Measurements from ENCODE around the gene STOML1.

STOML1 gene

GRCh38 chr15:73954188-73955145 is 37.6 kb downstream of the STOML1 start:
- Histone ChIP-seq H3K4me3 (ENCODE audit: low read length) (no peak overlapping the region), H3K9ac (ENCODE audit: low read depth, low read length) (no peak overlapping the region), H3K27me3 (ENCODE audit: insufficient read depth, low read length) (peaks cover 3% of the 10 kb centered on the region; the same call in 1 of the 2 replicates), H3K27ac (ENCODE audit: low read length) (no peak overlapping the region), H3K4me1 (ENCODE audit: insufficient read depth, low read length) (peaks cover 8% of the 10 kb centered on the region; the same call in 1 of the 2 replicates), H3K9me3 (ENCODE audit: insufficient read depth, low read depth, low read length) (no peaks in the 10 kb centered on the region), H3K36me3 (ENCODE audit: insufficient read depth, low read depth, low read length) (no peaks in the 10 kb centered on the region)

GRCh38 chr15:73952913-73953750 is 39.0 kb downstream of the STOML1 start:
- Histone ChIP-seq H3K36me3 (ENCODE audit: insufficient read depth, low read depth, low read length) (no peaks in the 10 kb centered on the region), H3K27me3 (ENCODE audit: insufficient read depth, low read length) (peaks cover 3% of the 10 kb centered on the region; the same call in 1 of the 2 replicates), H3K9ac (ENCODE audit: low read depth, low read length) (no peak overlapping the region), H3K27ac (ENCODE audit: low read length) (no peak overlapping the region), H3K4me3 (ENCODE audit: low read length) (no peak overlapping the region), H3K9me3 (ENCODE audit: insufficient read depth, low read depth, low read length) (no peaks in the 10 kb centered on the region), H3K4me1 (ENCODE audit: insufficient read depth, low read length) (peaks cover 8% of the 10 kb centered on the region; the same call in 1 of the 2 replicates)

- Histone ChIP-seq H3K9ac (ENCODE audit: low read depth, low read length) (no peak overlapping the region; the same call in none of the 2 replicates), H3K27ac (ENCODE audit: low read length) (no peak overlapping the region), H3K4me3 (ENCODE audit: low read length) (no peak overlapping the region), H3K4me1 (ENCODE audit: insufficient read depth, low read length) (peaks cover 8% of the 10 kb centered on the region; the same call in 1 of the 2 replicates), H3K9me3 (ENCODE audit: insufficient read depth, low read depth, low read length) (no peaks in the 10 kb centered on the region), H3K27me3 (ENCODE audit: insufficient read depth, low read length) (peaks cover 3% of the 10 kb centered on the region; the same call in 1 of the 2 replicates), H3K36me3 (ENCODE audit: insufficient read depth, low read depth, low read length) (no peaks in the 10 kb centered on the region)
Observed at GRCh38 chr15:73952171-73952912, 39.8 kb downstream of the STOML1 start.

GRCh38 chr15:73951601-73952000 is 40.5 kb downstream of the STOML1 start:
- Histone ChIP-seq H3K9ac (ENCODE audit: low read depth, low read length) (peak overlapping the region; percentile 53; the same call in 1 of the 2 replicates), H3K9me3 (ENCODE audit: insufficient read depth, low read depth, low read length) (no peaks in the 10 kb centered on the region), H3K36me3 (ENCODE audit: insufficient read depth, low read depth, low read length) (no peaks in the 10 kb centered on the region), H3K4me1 (ENCODE audit: insufficient read depth, low read length) (peaks cover 8% of the 10 kb centered on the region; the same call in 1 of the 2 replicates), H3K27me3 (ENCODE audit: insufficient read depth, low read length) (peaks cover 3% of the 10 kb centered on the region; the same call in 1 of the 2 replicates), H3K27ac (ENCODE audit: low read length) (no peak overlapping the region), H3K4me3 (ENCODE audit: low read length) (no peak overlapping the region)

GRCh38 chr15:73950831-73951561 is 41.1 kb downstream of the STOML1 start:
- peaks cover 3% of the 10 kb centered on the region; the same call in 1 of the 2 replicates for H3K27me3 ChIP-seq (ENCODE audit: insufficient read depth, low read length)
- H3K4me3 ChIP-seq (ENCODE audit: low read length), result no peak overlapping the region
- peaks cover 8% of the 10 kb centered on the region; the same call in 1 of the 2 replicates for H3K4me1 ChIP-seq (ENCODE audit: insufficient read depth, low read length)
- H3K36me3 ChIP-seq (ENCODE audit: insufficient read depth, low read depth, low read length), result no peaks in the 10 kb centered on the region
- peak overlapping the region; percentile 53; the same call in 1 of the 2 replicates for H3K9ac ChIP-seq (ENCODE audit: low read depth, low read length)
- H3K27ac ChIP-seq (ENCODE audit: low read length), result no peak overlapping the region
- no peaks in the 10 kb centered on the region for H3K9me3 ChIP-seq (ENCODE audit: insufficient read depth, low read depth, low read length)

DNA sequence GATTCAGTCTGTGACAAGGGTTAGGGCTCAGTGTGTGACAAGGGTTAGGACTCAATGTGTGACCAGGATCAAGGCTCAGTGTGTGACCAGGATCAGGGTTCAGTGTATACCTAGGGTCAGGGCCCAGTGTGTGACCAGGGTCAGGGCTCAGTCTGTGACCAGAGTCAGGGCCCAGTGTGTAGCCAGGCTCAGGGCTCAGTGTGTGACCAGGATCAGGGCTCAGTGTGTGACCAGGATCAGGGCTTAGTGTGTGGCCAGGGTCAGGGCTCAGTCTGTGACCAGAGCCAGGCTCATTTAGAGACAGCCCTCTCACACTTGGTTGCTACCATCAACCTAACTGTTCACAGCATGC is 41.6 kb downstream of the STOML1 start:
- no peak overlapping the region for H3K27ac ChIP-seq (ENCODE audit: low read length)
- H3K27me3 ChIP-seq (ENCODE audit: insufficient read depth, low read length), result peaks cover 3% of the 10 kb centered on the region; the same call in 1 of the 2 replicates
- no peak overlapping the region for H3K9ac ChIP-seq (ENCODE audit: low read depth, low read length)
- H3K4me3 ChIP-seq (ENCODE audit: low read length), result no peak overlapping the region
- no peaks in the 10 kb centered on the region for H3K9me3 ChIP-seq (ENCODE audit: insufficient read depth, low read depth, low read length)
- H3K4me1 ChIP-seq (ENCODE audit: insufficient read depth, low read length), result peaks cover 8% of the 10 kb centered on the region; the same call in 1 of the 2 replicates
- H3K36me3 ChIP-seq (ENCODE audit: insufficient read depth, low read depth, low read length), result no peaks in the 10 kb centered on the region

DNA sequence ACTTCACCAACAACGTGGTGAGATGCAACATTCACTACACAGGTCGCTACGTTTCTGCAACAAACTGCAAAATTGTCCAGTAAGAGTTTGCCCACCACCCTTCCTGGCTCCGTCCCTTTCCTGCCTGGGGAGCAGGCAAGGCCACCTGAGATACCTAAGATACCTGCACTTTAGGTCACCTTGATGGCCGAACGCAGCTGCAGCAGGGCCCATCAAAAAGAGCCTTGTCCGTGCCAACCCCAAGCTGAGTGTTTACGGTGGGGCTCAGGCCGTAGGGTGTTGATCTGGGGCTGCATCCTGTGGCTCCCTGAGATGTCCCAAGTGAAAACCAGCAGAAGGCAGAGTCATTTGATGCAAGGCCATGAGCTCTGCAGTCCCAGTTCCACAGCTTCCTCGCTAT is 42.6 kb downstream of the STOML1 start:
- no peak overlapping the region for H3K9ac ChIP-seq (ENCODE audit: low read depth, low read length)
- H3K4me1 ChIP-seq (ENCODE audit: insufficient read depth, low read length), result peaks cover 8% of the 10 kb centered on the region; the same call in 1 of the 2 replicates
- H3K4me3 ChIP-seq (ENCODE audit: low read length), result no peak overlapping the region
- peaks cover 3% of the 10 kb centered on the region; the same call in 1 of the 2 replicates for H3K27me3 ChIP-seq (ENCODE audit: insufficient read depth, low read length)
- no peaks in the 10 kb centered on the region for H3K36me3 ChIP-seq (ENCODE audit: insufficient read depth, low read depth, low read length)
- no peaks in the 10 kb centered on the region for H3K9me3 ChIP-seq (ENCODE audit: insufficient read depth, low read depth, low read length)
- no peak overlapping the region for H3K27ac ChIP-seq (ENCODE audit: low read length)

GRCh38 chr15:73948982-73949381 is 43.1 kb downstream of the STOML1 start:
- Histone ChIP-seq H3K27ac (ENCODE audit: low read length) (no peak overlapping the region), H3K9me3 (ENCODE audit: insufficient read depth, low read depth, low read length) (no peaks in the 10 kb centered on the region), H3K4me1 (ENCODE audit: insufficient read depth, low read length) (peaks cover 8% of the 10 kb centered on the region; the same call in 1 of the 2 replicates), H3K9ac (ENCODE audit: low read depth, low read length) (no peak overlapping the region), H3K4me3 (ENCODE audit: low read length) (no peak overlapping the region), H3K27me3 (ENCODE audit: insufficient read depth, low read length) (peaks cover 3% of the 10 kb centered on the region; the same call in 1 of the 2 replicates), H3K36me3 (ENCODE audit: insufficient read depth, low read depth, low read length) (no peaks in the 10 kb centered on the region)

GRCh38 chr15:73948396-73948795 is 43.7 kb downstream of the STOML1 start:
- Histone ChIP-seq H3K27ac (ENCODE audit: low read length) (no peak overlapping the region), H3K27me3 (ENCODE audit: insufficient read depth, low read length) (peaks cover 3% of the 10 kb centered on the region; the same call in 1 of the 2 replicates), H3K4me1 (ENCODE audit: insufficient read depth, low read length) (peaks cover 8% of the 10 kb centered on the region; the same call in 1 of the 2 replicates), H3K9ac (ENCODE audit: low read depth, low read length) (no peak overlapping the region), H3K4me3 (ENCODE audit: low read length) (no peak overlapping the region), H3K9me3 (ENCODE audit: insufficient read depth, low read depth, low read length) (no peaks in the 10 kb centered on the region), H3K36me3 (ENCODE audit: insufficient read depth, low read depth, low read length) (no peaks in the 10 kb centered on the region)

DNA sequence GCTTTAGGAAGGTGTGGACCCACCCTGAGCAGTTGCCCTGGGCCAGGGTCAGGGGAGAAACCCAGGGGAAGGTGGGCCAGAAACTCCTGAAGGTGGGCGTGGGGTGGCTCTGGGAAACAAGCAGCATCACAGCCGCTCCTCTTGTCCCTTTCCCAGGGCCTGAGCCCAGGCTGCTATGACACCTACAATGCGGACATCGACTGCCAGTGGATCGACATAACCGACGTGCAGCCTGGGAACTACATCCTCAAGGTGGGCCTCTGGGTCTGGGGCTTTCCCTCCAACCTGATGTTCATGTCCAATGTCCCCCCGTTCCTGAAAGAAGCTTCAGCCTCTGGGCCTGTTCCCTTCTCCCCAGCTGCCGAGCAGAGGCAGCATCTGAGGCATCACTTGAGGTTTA is 44.4 kb downstream of the STOML1 start:
- H3K9ac ChIP-seq (ENCODE audit: low read depth, low read length), result no peak overlapping the region
- H3K4me1 ChIP-seq (ENCODE audit: insufficient read depth, low read length), result peaks cover 8% of the 10 kb centered on the region; the same call in 1 of the 2 replicates
- H3K4me3 ChIP-seq (ENCODE audit: low read length), result no peak overlapping the region
- H3K9me3 ChIP-seq (ENCODE audit: insufficient read depth, low read depth, low read length), result no peaks in the 10 kb centered on the region
- no peak overlapping the region for H3K27ac ChIP-seq (ENCODE audit: low read length)
- no peaks in the 10 kb centered on the region for H3K36me3 ChIP-seq (ENCODE audit: insufficient read depth, low read depth, low read length)
- peaks cover 3% of the 10 kb centered on the region; the same call in 1 of the 2 replicates for H3K27me3 ChIP-seq (ENCODE audit: insufficient read depth, low read length)
